ACC112 (cell line): ENCODE results near the gene ME1.
"Not testable (repeated sequence)": the region's sequence is repeated elsewhere in the genome, so short reads cannot be mapped to it uniquely, and the experiment has no call there.

ENCODE experiments used
- H2AFZ ChIP-seq: fragments of 200-600 bp; sonication (generic); one replicate; pipeline ENCODE4 v1.6.0; 2017; ENCODE audit warnings: antibody characterized with exemption, low read length; ENCODE audit not compliant: unreplicated experiment
- H3K27ac ChIP-seq: fragments of 200-600 bp; sonication (generic); 2 replicates; pipeline ENCODE4 v1.5.1; 2014; ENCODE audit warnings: low read depth, mild to moderate bottlenecking, antibody characterized with exemption, low read length, moderate library complexity
- H3K27me3 ChIP-seq: fragments of 200-600 bp; sonication (generic); 2 replicates; pipeline ENCODE4 v1.6.1; 2014; ENCODE audit warnings: mild to moderate bottlenecking, antibody characterized with exemption, low read length, moderate library complexity, mixed read lengths; ENCODE audit not compliant: insufficient read depth
- H3K36me3 ChIP-seq: fragments of 200-600 bp; sonication (generic); 2 replicates; pipeline ENCODE4 v1.6.1; 2016; ENCODE audit warnings: mild to moderate bottlenecking, antibody characterized with exemption, low read length, moderate library complexity, mixed read lengths; ENCODE audit not compliant: insufficient read depth
- H3K4me1 ChIP-seq: fragments of 200-600 bp; sonication (generic); one replicate; pipeline ENCODE4 v1.6.1; 2016; ENCODE audit warnings: low read length, mixed read lengths; ENCODE audit not compliant: insufficient read depth, unreplicated experiment, control insufficient read depth
- H3K4me3 ChIP-seq: fragments of 200-600 bp; sonication (generic); 2 replicates; pipeline ENCODE4 v1.5.1; 2014; ENCODE audit warnings: mild to moderate bottlenecking, low read depth, low read length
- H3K79me2 ChIP-seq: fragments of 200-600 bp; sonication (generic); one replicate; pipeline ENCODE4 v1.6.0; 2016; ENCODE audit warnings: low read length; ENCODE audit not compliant: control insufficient read depth, unreplicated experiment, insufficient read depth

Gene ME1

GRCh38 chr6:83464381-83465140 lies 33.7 kb upstream of the ME1 start:
- Histone ChIP-seq H3K36me3 (no peaks in the 10 kb centered on the region), H3K79me2 (no peaks in the 10 kb centered on the region), H3K27ac (no peak overlapping the region), H3K4me3 (no peak overlapping the region), H2AFZ (peak overlapping the region; percentile 1), H3K4me1 (no peaks in the 10 kb centered on the region), H3K27me3 (no peaks in the 10 kb centered on the region)

GRCh38 chr6:83463886-83464285 lies 33.0 kb upstream of the ME1 start:
- H2AFZ ChIP-seq, result peak overlapping the region; percentile 1
- no peaks in the 10 kb centered on the region for H3K36me3 ChIP-seq
- H3K4me1 ChIP-seq, result no peaks in the 10 kb centered on the region
- H3K79me2 ChIP-seq, result no peaks in the 10 kb centered on the region
- no peak overlapping the region for H3K4me3 ChIP-seq
- H3K27me3 ChIP-seq, result no peaks in the 10 kb centered on the region
- H3K27ac ChIP-seq, result no peak overlapping the region

- Histone ChIP-seq H3K27ac (no peak overlapping the region), H3K27me3 (no peaks in the 10 kb centered on the region), H3K4me1 (no peaks in the 10 kb centered on the region), H3K79me2 (no peaks in the 10 kb centered on the region), H3K36me3 (no peaks in the 10 kb centered on the region), H3K4me3 (no peak overlapping the region), H2AFZ (no peak overlapping the region)
These were observed 31.7 kb upstream of the ME1 start for GRCh38 chr6:83462524-83462923.

- Histone ChIP-seq H3K79me2 (no peaks in the 10 kb centered on the region), H3K4me1 (no peaks in the 10 kb centered on the region), H3K27me3 (no peaks in the 10 kb centered on the region), H3K27ac (no peak overlapping the region), H2AFZ (no peak overlapping the region), H3K4me3 (no peak overlapping the region), H3K36me3 (no peaks in the 10 kb centered on the region)
These were observed 30.6 kb upstream of the ME1 start for GRCh38 chr6:83461438-83461837.

GRCh38 chr6:83459663-83460062 lies 28.8 kb upstream of the ME1 start:
- H3K27me3 ChIP-seq, result no peaks in the 10 kb centered on the region
- no peak overlapping the region for H2AFZ ChIP-seq
- H3K36me3 ChIP-seq, result no peaks in the 10 kb centered on the region
- H3K4me1 ChIP-seq, result no peaks in the 10 kb centered on the region
- no peak overlapping the region for H3K4me3 ChIP-seq
- H3K27ac ChIP-seq, result no peak overlapping the region
- no peaks in the 10 kb centered on the region for H3K79me2 ChIP-seq

GRCh38 chr6:83450015-83450414 lies 19.2 kb upstream of the ME1 start:
- not testable (repeated sequence) for H3K36me3 ChIP-seq, H2AFZ ChIP-seq, H3K4me3 ChIP-seq

GRCh38 chr6:83444086-83444699 lies 13.3 kb upstream of the ME1 start:
- H3K4me3 ChIP-seq, result not testable (repeated sequence)

More at GRCh38 chr6:83450015-83450414, 19.2 kb upstream of the ME1 start:
- not testable (repeated sequence) for H3K27ac ChIP-seq, H3K79me2 ChIP-seq, H3K4me1 ChIP-seq, H3K27me3 ChIP-seq

GRCh38 chr6:83443516-83443915 lies 12.7 kb upstream of the ME1 start:
- H3K4me3 ChIP-seq, result no peak overlapping the region
- no peak overlapping the region for H3K27ac ChIP-seq
- H3K36me3 ChIP-seq, result no peaks in the 10 kb centered on the region
- no peak overlapping the region for H2AFZ ChIP-seq
- no peaks in the 10 kb centered on the region for H3K27me3 ChIP-seq
- no peaks in the 10 kb centered on the region for H3K79me2 ChIP-seq
- no peaks in the 10 kb centered on the region for H3K4me1 ChIP-seq

More at GRCh38 chr6:83444086-83444699, 13.3 kb upstream of the ME1 start:
- not testable (repeated sequence) for H2AFZ ChIP-seq, H3K79me2 ChIP-seq, H3K27me3 ChIP-seq, H3K4me1 ChIP-seq, H3K36me3 ChIP-seq, H3K27ac ChIP-seq

GRCh38 chr6:83442752-83443151 lies 11.9 kb upstream of the ME1 start:
- H3K27ac ChIP-seq, result no peak overlapping the region
- no peaks in the 10 kb centered on the region for H3K79me2 ChIP-seq
- no peaks in the 10 kb centered on the region for H3K4me1 ChIP-seq
- H2AFZ ChIP-seq, result no peak overlapping the region
- H3K36me3 ChIP-seq, result no peaks in the 10 kb centered on the region
- no peak overlapping the region for H3K4me3 ChIP-seq
- H3K27me3 ChIP-seq, result no peaks in the 10 kb centered on the region

GRCh38 chr6:83439201-83439600 lies 8.3 kb upstream of the ME1 start:
- Histone ChIP-seq H3K36me3 (no peaks in the 10 kb centered on the region), H3K27ac (no peak overlapping the region), H3K4me3 (no peak overlapping the region), H2AFZ (no peak overlapping the region), H3K4me1 (no peaks in the 10 kb centered on the region), H3K27me3 (no peaks in the 10 kb centered on the region), H3K79me2 (no peaks in the 10 kb centered on the region)

- no peaks in the 10 kb centered on the region for H3K27me3 ChIP-seq
- peaks cover 6% of the 10 kb centered on the region for H3K4me1 ChIP-seq
- no peak overlapping the region for H3K4me3 ChIP-seq
- no peaks in the 10 kb centered on the region for H3K79me2 ChIP-seq
- no peak overlapping the region for H3K27ac ChIP-seq
- H3K36me3 ChIP-seq, result no peaks in the 10 kb centered on the region
- no peak overlapping the region for H2AFZ ChIP-seq
These were observed 5.8 kb upstream of the ME1 start for GRCh38 chr6:83436674-83437073.
